CD8-positive, alpha-beta memory T cell (primary cell): ENCODE results near the gene PTCHD1. TPM values are rescaled to one million over a fixed set of nuclear protein-coding genes. Genes with fewer than 3 reads are reported as not detected.

Experiments
- CTCF ChIA-PET: fragments of 350-600 bp; sonication (Branson Sonifier 250); formaldehyde crosslinking; loops from one replicate; lab custom pipeline; 2021; ENCODE audit warnings: antibody characterized with exemption; lab: Charles Lee
- POLR2A ChIA-PET: fragments of 350-600 bp; sonication (Branson Sonifier 250); formaldehyde crosslinking; loops from one replicate; lab custom pipeline; 2021; ENCODE audit warnings: antibody characterized with exemption; lab: Charles Lee
- DNase-seq, 5 donors: peaks; one replicate each; pipeline versions ENCODE4 v3.0.0 to v3.0.0-alpha.2; 2020 to 2022; ENCODE audit warnings: mixed read lengths in 1 of 5
- H3K27ac ChIP-seq: one replicate; pipeline ENCODE4 v1.7.0; 2013; ENCODE audit warnings: low read depth, mild to moderate bottlenecking, low read length, moderate library complexity
- H3K27me3 ChIP-seq: 2 replicates; pipeline ENCODE4 v1.7.0; 2013; ENCODE audit warnings: low read length, mild to moderate bottlenecking; ENCODE audit not compliant: insufficient read depth, poor library complexity, severe bottlenecking
- H3K36me3 ChIP-seq: 2 replicates; pipeline ENCODE4 v1.7.0; 2013; ENCODE audit warnings: mild to moderate bottlenecking, low read length, moderate library complexity; ENCODE audit not compliant: insufficient read depth
- H3K4me1 ChIP-seq: 2 replicates; pipeline ENCODE4 v1.7.0; 2013; ENCODE audit warnings: mild to moderate bottlenecking, low read length, moderate library complexity; ENCODE audit not compliant: insufficient read depth
- H3K4me3 ChIP-seq: 2 replicates; pipeline ENCODE4 v1.7.0; 2013; ENCODE audit warnings: mild to moderate bottlenecking, low read length
- H3K9me3 ChIP-seq: 2 replicates; pipeline ENCODE4 v1.7.0; 2013; ENCODE audit warnings: mild to moderate bottlenecking, low read length
- H3K27ac Mint-ChIP-seq, 8 donors: one replicate each; pipeline ENCODE4 v1.8.0; 2020 to 2021; ENCODE audit warnings: mixed read lengths in 8 of 8, mild to moderate bottlenecking in 6 of 8, inconsistent platforms in 3 of 8, moderate library complexity in 3 of 8
- H3K27me3 Mint-ChIP-seq, 2 donors: one replicate each; pipeline ENCODE4 v1.8.0; 2020 to 2021; ENCODE audit warnings: mixed read lengths in 2 of 2, mild to moderate bottlenecking in 1 of 2, moderate library complexity in 1 of 2
- H3K36me3 Mint-ChIP-seq, 3 donors: one replicate each; pipeline ENCODE4 v1.8.0; 2020 to 2021; ENCODE audit warnings: mixed read lengths in 3 of 3, inconsistent platforms in 1 of 3, mild to moderate bottlenecking in 1 of 3
- H3K4me1 Mint-ChIP-seq, 3 donors: one replicate each; pipeline ENCODE4 v1.8.0; 2020 to 2021; ENCODE audit warnings: mixed read lengths in 3 of 3, inconsistent platforms in 1 of 3, mild to moderate bottlenecking in 1 of 3
- H3K4me3 Mint-ChIP-seq, 7 donors: one replicate each; pipeline ENCODE4 v1.8.0; 2020 to 2021; ENCODE audit warnings: mixed read lengths in 7 of 7, mild to moderate bottlenecking in 6 of 7, moderate library complexity in 4 of 7, inconsistent platforms in 2 of 7
- H3K9me3 Mint-ChIP-seq, 5 donors: one replicate each; pipeline ENCODE4 v1.8.0; 2020 to 2022; ENCODE audit warnings: mixed read lengths in 5 of 5, mild to moderate bottlenecking in 3 of 5, moderate library complexity in 2 of 5, inconsistent platforms in 1 of 5
- polyA plus RNA-seq: library from polyadenylated mRNA; unstranded; fragments of 300-500 nt; fragmentation: Illumina TruSeq; gene quantifications from one replicate; pipeline ENCODE4 v1.2.3, GENCODE V29; 2021
- total RNA-seq, 2 experiments: library from RNA; stranded (reverse); gene quantifications; one replicate each; pipeline ENCODE4 v1.2.3, GENCODE V29; 2021

PTCHD1 gene
- total and polyA plus RNA-seq, 3 experiments from 2014 or later: not detected

GRCh38 chrX:23369027-23369426 is 34.4 kb downstream of the PTCHD1 start:
- no peaks in the 10 kb centered on the region for H3K4me1 Mint-ChIP-seq
- H3K4me3 ChIP-seq: no peak overlapping the region
- H3K27me3 ChIP-seq: no peaks in the 10 kb centered on the region
- peaks cover 4 to 7% of the 10 kb centered on the region in 2 donors for H3K27me3 Mint-ChIP-seq
- H3K4me1 ChIP-seq: no peaks in the 10 kb centered on the region
- H3K4me3 Mint-ChIP-seq: no peak overlapping the region
- POLR2A ChIA-PET: no interaction called here
- DNase-seq: no peak
- CTCF ChIA-PET: no interaction called here
- no peak overlapping the region for H3K27ac Mint-ChIP-seq
- no peak overlapping the region for H3K27ac ChIP-seq
- no peaks in the 10 kb centered on the region for H3K36me3 ChIP-seq
- H3K9me3 Mint-ChIP-seq: peaks cover 0 to 4% (median 0%) of the 10 kb centered on the region in 5 donors
- no peaks in the 10 kb centered on the region for H3K36me3 Mint-ChIP-seq
- H3K9me3 ChIP-seq: no peaks in the 10 kb centered on the region

- Mint-ChIP-seq H3K4me1 (no peaks in the 10 kb centered on the region), H3K36me3 (no peaks in the 10 kb centered on the region), H3K27me3 (peaks cover 0 to 4% of the 10 kb centered on the region in 2 donors), H3K4me3 (peak overlapping the region in 1 of 7 donors; percentile 26), H3K9me3 (peaks cover 0 to 2% (median 0%) of the 10 kb centered on the region in 5 donors), H3K27ac (no peak overlapping the region)
- Histone ChIP-seq H3K4me3 (no peak overlapping the region), H3K9me3 (no peaks in the 10 kb centered on the region), H3K4me1 (no peaks in the 10 kb centered on the region), H3K36me3 (no peaks in the 10 kb centered on the region), H3K27me3 (no peaks in the 10 kb centered on the region), H3K27ac (no peak overlapping the region)
- no peak for DNase-seq
- ChIA-PET POLR2A (no interaction called here), CTCF (no interaction called here)
Observed at GRCh38 chrX:23372220-23372902, 37.7 kb downstream of the PTCHD1 start.

GRCh38 chrX:23373129-23373804 is 38.6 kb downstream of the PTCHD1 start:
- Histone ChIP-seq H3K4me1 (no peaks in the 10 kb centered on the region), H3K4me3 (no peak overlapping the region), H3K27ac (no peak overlapping the region), H3K27me3 (no peaks in the 10 kb centered on the region), H3K36me3 (no peaks in the 10 kb centered on the region), H3K9me3 (no peaks in the 10 kb centered on the region)
- H3K36me3 Mint-ChIP-seq: no peaks in the 10 kb centered on the region
- H3K27me3 Mint-ChIP-seq: peaks cover 2 to 3% of the 10 kb centered on the region in 2 donors
- H3K4me3 Mint-ChIP-seq: no peak overlapping the region
- peaks cover 0 to 2% (median 0%) of the 10 kb centered on the region in 5 donors for H3K9me3 Mint-ChIP-seq
- H3K4me1 Mint-ChIP-seq: no peaks in the 10 kb centered on the region
- ChIA-PET CTCF (no interaction called here), POLR2A (no interaction called here)
- no peak overlapping the region for H3K27ac Mint-ChIP-seq
- DNase-seq: no peak

- no peak for DNase-seq
- Mint-ChIP-seq H3K36me3 (no peaks in the 10 kb centered on the region), H3K27ac (no peak overlapping the region), H3K4me3 (no peak overlapping the region), H3K4me1 (no peaks in the 10 kb centered on the region), H3K27me3 (peaks cover 3% of the 10 kb centered on the region in 2 donors), H3K9me3 (peaks cover 0 to 4% (median 0%) of the 10 kb centered on the region in 5 donors)
- no peaks in the 10 kb centered on the region for H3K4me1 ChIP-seq
- H3K27me3 ChIP-seq: no peaks in the 10 kb centered on the region
- CTCF ChIA-PET: no interaction called here
- no peak overlapping the region for H3K27ac ChIP-seq
- no peak overlapping the region for H3K4me3 ChIP-seq
- H3K9me3 ChIP-seq: no peaks in the 10 kb centered on the region
- no peaks in the 10 kb centered on the region for H3K36me3 ChIP-seq
- POLR2A ChIA-PET: no interaction called here
Observed at GRCh38 chrX:23374291-23374690, 39.6 kb downstream of the PTCHD1 start.

- peaks cover 3 to 15% of the 10 kb centered on the region in 2 donors for H3K27me3 Mint-ChIP-seq
- H3K27ac Mint-ChIP-seq: no peak overlapping the region
- ChIA-PET CTCF (no interaction called here), POLR2A (no interaction called here)
- DNase-seq: no peak
- no peak overlapping the region for H3K4me3 ChIP-seq
- no peaks in the 10 kb centered on the region for H3K36me3 ChIP-seq
- peaks cover 0 to 4% (median under 1%) of the 10 kb centered on the region in 3 donors for H3K4me1 Mint-ChIP-seq
- no peaks in the 10 kb centered on the region for H3K9me3 ChIP-seq
- no peaks in the 10 kb centered on the region for H3K27me3 ChIP-seq
- H3K4me1 ChIP-seq: no peaks in the 10 kb centered on the region
- no peaks in the 10 kb centered on the region for H3K36me3 Mint-ChIP-seq
- no peak overlapping the region for H3K27ac ChIP-seq
- H3K9me3 Mint-ChIP-seq: peaks cover 0 to 4% (median 0%) of the 10 kb centered on the region in 5 donors
- no peak overlapping the region for H3K4me3 Mint-ChIP-seq
Observed at GRCh38 chrX:23376581-23376980, 41.9 kb downstream of the PTCHD1 start.

GRCh38 chrX:23380581-23380980 is 45.9 kb downstream of the PTCHD1 start:
- H3K4me1 Mint-ChIP-seq: peaks cover 3 to 8% (median 5%) of the 10 kb centered on the region in 3 donors
- no peak overlapping the region for H3K4me3 Mint-ChIP-seq
- no peak overlapping the region for H3K27ac ChIP-seq
- no peak overlapping the region for H3K27ac Mint-ChIP-seq
- peaks cover 6 to 15% of the 10 kb centered on the region in 2 donors for H3K27me3 Mint-ChIP-seq
- H3K9me3 Mint-ChIP-seq: peaks cover 0 to 2% (median 0%) of the 10 kb centered on the region in 5 donors
- H3K36me3 Mint-ChIP-seq: no peaks in the 10 kb centered on the region
- no peak overlapping the region for H3K4me3 ChIP-seq
- no peaks in the 10 kb centered on the region for H3K9me3 ChIP-seq
- ChIA-PET POLR2A (no interaction called here), CTCF (no interaction called here)
- H3K36me3 ChIP-seq: no peaks in the 10 kb centered on the region
- no peaks in the 10 kb centered on the region for H3K27me3 ChIP-seq
- no peaks in the 10 kb centered on the region for H3K4me1 ChIP-seq
- DNase-seq: no peak

GRCh38 chrX:23381099-23382087 is 46.7 kb downstream of the PTCHD1 start:
- H3K36me3 Mint-ChIP-seq: no peaks in the 10 kb centered on the region
- peak overlapping the region in 4 of 7 donors; percentile 5 to 76 (median 30) for H3K4me3 Mint-ChIP-seq
- ChIA-PET POLR2A (no interaction called here), CTCF (no interaction called here)
- peaks cover 3 to 8% (median 5%) of the 10 kb centered on the region in 3 donors for H3K4me1 Mint-ChIP-seq
- H3K9me3 ChIP-seq: no peaks in the 10 kb centered on the region
- no peaks in the 10 kb centered on the region for H3K36me3 ChIP-seq
- peaks cover 6 to 15% of the 10 kb centered on the region in 2 donors for H3K27me3 Mint-ChIP-seq
- H3K27ac Mint-ChIP-seq: no peak overlapping the region
- no peak overlapping the region for H3K4me3 ChIP-seq
- DNase-seq: no peak
- peaks cover 0 to 2% (median 0%) of the 10 kb centered on the region in 5 donors for H3K9me3 Mint-ChIP-seq
- no peaks in the 10 kb centered on the region for H3K27me3 ChIP-seq
- no peak overlapping the region for H3K27ac ChIP-seq
- H3K4me1 ChIP-seq: no peaks in the 10 kb centered on the region
